GM23338 (cell line): Measurements from ENCODE around the gene GAP43.

Experiments used
- CREB1 ChIP-seq: fragments of 250-450 bp; sonication (Bioruptor Pico); IDR thresholded peaks from 2 replicates; pipeline ENCODE4 v1.5.0; 2020; ENCODE audit warnings: low read depth, mild to moderate bottlenecking, moderate library complexity
- CTCF ChIP-seq, 2 experiments: fragments of 200-600 bp in 1 of 2; sonication (generic) in 1 of 2; conservative IDR thresholded peaks; 2 replicates each; pipeline versions ENCODE4 v1.5.1 to v1.6.1; 2016 to 2017; ENCODE audit warnings: antibody characterized with exemption in 2 of 2, low read depth in 2 of 2, mild to moderate bottlenecking in 2 of 2, moderate library complexity in 1 of 2
- ETS1 ChIP-seq: IDR thresholded peaks from 2 replicates; pipeline ENCODE4 v1.6.1; 2016; ENCODE audit warnings: antibody characterized with exemption
- EZH2 ChIP-seq: fragments of 200-600 bp; sonication (generic); IDR thresholded peaks from one replicate; pipeline ENCODE4 v1.8.0; 2017; ENCODE audit warnings: antibody characterized with exemption, mild to moderate bottlenecking, low read depth; ENCODE audit not compliant: unreplicated experiment
- EZH2phosphoT487 ChIP-seq: fragments of 200-600 bp; sonication (generic); IDR thresholded peaks from one replicate; pipeline ENCODE4 v1.8.1; 2018; ENCODE audit warnings: antibody characterized with exemption; ENCODE audit not compliant: unreplicated experiment
- JUNB ChIP-seq: IDR thresholded peaks from one replicate; pipeline ENCODE4 v1.6.1; 2016; ENCODE audit warnings: antibody characterized with exemption; ENCODE audit not compliant: unreplicated experiment
- NANOG ChIP-seq: IDR thresholded peaks from 2 replicates; pipeline ENCODE4 v1.6.1; 2016; ENCODE audit warnings: antibody characterized with exemption, borderline replicate concordance
- POLR2AphosphoS5 ChIP-seq: IDR thresholded peaks from 2 replicates; pipeline ENCODE4 v1.6.1; 2016; ENCODE audit warnings: antibody characterized with exemption, low read depth
- REST ChIP-seq: IDR thresholded peaks from one replicate; pipeline ENCODE4 v1.6.1; 2018; ENCODE audit warnings: antibody characterized with exemption; ENCODE audit not compliant: unreplicated experiment
- STAT1 ChIP-seq: IDR thresholded peaks from one replicate; pipeline ENCODE4 v1.6.1; 2016; ENCODE audit warnings: antibody characterized with exemption; ENCODE audit not compliant: unreplicated experiment
- ZNF114 ChIP-seq: fragments of 250-450 bp; sonication (Bioruptor Pico); IDR thresholded peaks from 2 replicates; pipeline ENCODE4 v1.5.0; 2020; ENCODE audit warnings: mild to moderate bottlenecking, moderate library complexity
- ZNF331 ChIP-seq: fragments of 250-450 bp; sonication (Bioruptor Pico); IDR thresholded peaks from 2 replicates; pipeline ENCODE4 v1.5.0; 2020; ENCODE audit warnings: low read depth, mild to moderate bottlenecking, moderate library complexity
- ZNF462 ChIP-seq: fragments of 250-450 bp; sonication (Bioruptor Pico); IDR thresholded peaks from 2 replicates; pipeline ENCODE4 v1.5.0; 2020; ENCODE audit warnings: mild to moderate bottlenecking, moderate library complexity

- TF ChIP-seq ZNF331 (no peak), CTCF (conservative IDR thresholded peaks at IDR 0.05; ENCODE audit: low read depth in 2 of 2) (no peak), CREB1 (CRISPR knock-in tag) (no peak), POLR2AphosphoS5 (no peak), EZH2 (no peak), ETS1 (no peak), NANOG (no peak), JUNB (no peak), EZH2phosphoT487 (no peak), REST (no peak), ZNF114 (CRISPR knock-in tag) (no peak), ZNF462 (no peak), STAT1 (no peak)
Measured at GRCh38 chr3:115761927-115762305, 138.6 kb downstream of the GAP43 start.
